MCF 10A (cell line): ENCODE results near the gene EPN3. TPM values are rescaled to one million over a fixed set of nuclear protein-coding genes. Genes with fewer than 3 reads are reported as not detected.

ENCODE experiments used
- BruUV-seq: library from RNA; stranded (reverse); fragments of 400-500 nt; replicated peaks from 2 replicates; lab custom pipeline; 2021; lab: Mats Ljungman, UMichigan
- CTCF ChIA-PET: fragments of 300-600 bp; sonication (Branson Sonifier 250); formaldehyde crosslinking; extraction: SDS; loops from one replicate; lab custom pipeline; 2021; ENCODE audit warnings: antibody characterized with exemption, inconsistent platforms; lab: Yijun Ruan, JAX
- POLR2A ChIA-PET: fragments of 300-600, 350-650 bp; sonication (Branson Sonifier 250); formaldehyde crosslinking; extraction: SDS; loops from one replicate; lab custom pipeline; 2020; ENCODE audit warnings: antibody characterized with exemption, inconsistent platforms; lab: Yijun Ruan, JAX
- DNase-seq: peaks from one replicate; pipeline ENCODE4 v3.0.0-alpha.2; 2018; ENCODE audit not compliant: unreplicated experiment
- H3K27ac Mint-ChIP-seq: one replicate; pipeline ENCODE4 v1.8.0; 2022; ENCODE audit warnings: mild to moderate bottlenecking, low read depth, mixed read lengths; ENCODE audit not compliant: unreplicated experiment
- H3K27me3 Mint-ChIP-seq: one replicate; pipeline ENCODE4 v1.8.0; 2022; ENCODE audit warnings: mixed read lengths; ENCODE audit not compliant: insufficient read depth, unreplicated experiment
- H3K36me3 Mint-ChIP-seq: one replicate; pipeline ENCODE4 v1.8.0; 2022; ENCODE audit warnings: mild to moderate bottlenecking, moderate library complexity, mixed read lengths; ENCODE audit not compliant: insufficient read depth, unreplicated experiment
- H3K4me1 Mint-ChIP-seq: one replicate; pipeline ENCODE4 v1.8.0; 2022; ENCODE audit warnings: mixed read lengths; ENCODE audit not compliant: insufficient read depth, unreplicated experiment
- H3K4me3 Mint-ChIP-seq: one replicate; pipeline ENCODE4 v1.8.0; 2022; ENCODE audit warnings: mild to moderate bottlenecking, moderate library complexity, mixed read lengths; ENCODE audit not compliant: unreplicated experiment
- H3K9me3 Mint-ChIP-seq: one replicate; pipeline ENCODE4 v1.8.0; 2022; ENCODE audit warnings: mixed read lengths; ENCODE audit not compliant: unreplicated experiment
- CTCF ChIP-seq: fragments of 200-600 bp; IDR thresholded peaks from one replicate; pipeline ENCODE4 v1.8.0; 2022; ENCODE audit warnings: antibody characterized with exemption, mild to moderate bottlenecking; ENCODE audit not compliant: unreplicated experiment
- intact Hi-C: fragments of 100-400 bp; cut with micrococcal nuclease; formaldehyde crosslinking; loops from 2 replicates; pipeline ENCODE4 v1.14.1; 2022
- total RNA-seq: library from RNA; stranded (reverse); gene quantifications from 2 replicates; pipeline ENCODE4 v1.2.3, GENCODE V29; 2022

EPN3 gene
- total RNA-seq, 1 experiment from 2014 or later: 4.4 TPM

GRCh38 chr17:50582741-50583140, 50.2 kb downstream of the EPN3 start:
- Mint-ChIP-seq H3K27ac (no peak overlapping the region), H3K4me3 (no peak overlapping the region), H3K4me1 (no peaks in the 10 kb centered on the region), H3K27me3 (peaks cover 62% of the 10 kb centered on the region), H3K9me3 (no peaks in the 10 kb centered on the region), H3K36me3 (no peaks in the 10 kb centered on the region)
- no peak for TF ChIP-seq CTCF
- intact Hi-C loops: no loop called here
- POLR2A ChIA-PET: interaction anchor here (0.5 kb wide), 1 partner anchor 377 kb away, joined by 3 read pairs; no protein-coding TSS in a partner anchor
- no peak for DNase-seq
- BruUV-seq: no TSS peak
- CTCF ChIA-PET: no interaction called here

- intact Hi-C loops: no loop called here
- Mint-ChIP-seq H3K27ac (no peak overlapping the region), H3K4me3 (no peak overlapping the region), H3K9me3 (no peaks in the 10 kb centered on the region), H3K4me1 (peaks cover 2% of the 10 kb centered on the region), H3K36me3 (no peaks in the 10 kb centered on the region), H3K27me3 (peaks cover 53% of the 10 kb centered on the region)
- ChIA-PET POLR2A (no interaction called here), CTCF (interaction anchor here (0.6 kb wide), 2 partner anchors 131 to 381 kb away, joined by 3 read pairs; no protein-coding TSS in a partner anchor)
- DNase-seq: no peak
- BruUV-seq: no TSS peak
- TF ChIP-seq CTCF: no peak
Observed at GRCh38 chr17:50583641-50584040, 51.1 kb downstream of the EPN3 start.

GRCh38 chr17:50584116-50584515, 51.6 kb downstream of the EPN3 start:
- Mint-ChIP-seq H3K9me3 (no peaks in the 10 kb centered on the region), H3K4me3 (no peak overlapping the region), H3K27ac (no peak overlapping the region), H3K36me3 (no peaks in the 10 kb centered on the region), H3K27me3 (peaks cover 48% of the 10 kb centered on the region), H3K4me1 (peaks cover 7% of the 10 kb centered on the region)
- CTCF ChIA-PET: no interaction called here
- DNase-seq: no peak
- TF ChIP-seq CTCF: no peak
- POLR2A ChIA-PET: no interaction called here
- intact Hi-C loops: no loop called here
- no TSS peak for BruUV-seq

GRCh38 chr17:50584749-50585148, 52.2 kb downstream of the EPN3 start:
- Mint-ChIP-seq H3K27me3 (peaks cover 45% of the 10 kb centered on the region), H3K27ac (no peak overlapping the region), H3K9me3 (no peaks in the 10 kb centered on the region), H3K4me1 (peaks cover 14% of the 10 kb centered on the region), H3K36me3 (no peaks in the 10 kb centered on the region), H3K4me3 (no peak overlapping the region)
- CTCF ChIA-PET: interaction anchor here (0.5 kb wide), 1 partner anchor 25 kb away, joined by 3 read pairs; no protein-coding TSS in a partner anchor
- POLR2A ChIA-PET: interaction anchor here (0.8 kb wide), 1 partner anchor 10 kb away, joined by 3 read pairs; no protein-coding TSS in a partner anchor
- no peak for TF ChIP-seq CTCF
- intact Hi-C loops: no loop called here
- BruUV-seq: no TSS peak
- no peak for DNase-seq
